GM19397 (cell line): ENCODE results near the gene S100A7.
"Not testable (repeated sequence)": the region's sequence is repeated elsewhere in the genome, so short reads cannot be mapped to it uniquely, and the experiment has no call there.

Experiments used
- ATAC-seq: cut with Tn5 transposase; IDR thresholded peaks from one replicate; pipeline ENCODE4 v1.9.1; 2021; ENCODE audit warnings: mild to moderate bottlenecking, moderate library complexity; ENCODE audit not compliant: unreplicated experiment

The S100A7 gene

GRCh38 chr1:153431928-153432327 lies 28.5 kb downstream of the S100A7 start:
- ATAC-seq = no peak

- no peak for ATAC-seq
Observed at GRCh38 chr1:153431427-153431826, 29.0 kb downstream of the S100A7 start.

GRCh38 chr1:153431002-153431401 lies 29.4 kb downstream of the S100A7 start:
- no peak for ATAC-seq

DNA sequence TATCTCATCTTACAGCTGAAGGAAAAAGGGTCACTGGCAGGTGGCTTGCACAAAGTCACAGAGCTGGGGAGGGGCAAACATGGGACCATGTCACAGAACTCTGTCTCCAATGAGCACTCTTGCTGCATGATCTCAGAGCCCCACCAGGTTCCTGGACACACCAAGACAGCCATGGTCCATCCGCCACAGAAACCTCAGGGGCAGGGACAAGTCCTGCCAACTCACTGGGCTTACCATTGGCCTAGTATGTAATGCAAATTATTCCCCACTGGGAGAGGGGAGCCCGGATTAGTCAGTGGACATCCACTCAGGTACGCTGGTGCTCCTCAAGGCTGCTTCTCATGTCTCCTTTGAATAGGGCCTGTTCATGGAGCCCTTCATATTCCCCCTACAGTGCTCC lies 29.9 kb downstream of the S100A7 start:
- no peak for ATAC-seq

GRCh38 chr1:153430166-153430553 lies 30.3 kb downstream of the S100A7 start:
- ATAC-seq = no peak

DNA sequence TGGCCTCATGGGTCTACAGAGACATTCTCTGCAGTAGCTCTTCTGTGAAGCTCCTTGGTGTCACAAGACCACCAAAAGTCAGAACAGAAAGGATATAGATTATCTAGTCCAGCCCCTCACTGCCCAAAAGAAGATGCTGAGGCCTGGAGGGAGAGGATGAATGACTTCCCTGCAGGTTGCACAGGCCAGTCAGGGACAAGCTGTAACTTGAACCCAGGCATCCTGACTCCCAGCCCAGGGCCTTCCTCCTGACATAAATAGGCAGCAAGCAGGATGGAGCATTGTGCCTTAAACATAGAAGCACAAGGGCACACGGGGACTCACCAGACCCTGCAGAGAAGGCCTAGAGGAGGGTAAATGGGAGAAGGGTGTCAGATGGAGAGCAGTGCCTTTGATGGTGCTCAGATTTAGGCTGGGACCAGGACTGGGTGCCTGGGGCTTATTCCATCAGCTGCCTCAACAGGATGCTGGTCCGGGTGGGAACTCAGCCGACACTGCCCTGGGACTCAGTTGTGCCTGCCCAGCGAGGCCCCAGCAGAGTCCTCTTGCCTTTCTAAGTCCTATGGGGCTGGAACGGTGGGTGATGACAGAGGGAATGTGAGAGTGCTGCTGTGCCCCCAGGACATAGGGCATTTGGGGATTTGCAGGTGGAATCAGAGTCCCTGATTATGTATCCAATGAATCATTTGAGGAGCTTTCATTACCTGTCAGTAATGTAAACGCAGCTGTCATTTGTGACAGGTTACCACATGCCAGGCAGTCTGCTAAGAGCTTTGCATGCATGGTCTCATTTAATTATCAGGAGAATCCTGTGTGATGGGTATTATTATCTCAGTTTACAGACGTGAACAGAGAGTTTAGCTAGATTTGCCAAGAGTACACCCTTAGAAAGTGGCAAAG lies 30.9 kb downstream of the S100A7 start:
- ATAC-seq = no peak

- no peak for ATAC-seq
Observed at GRCh38 chr1:153428791-153429190, 31.7 kb downstream of the S100A7 start.

DNA sequence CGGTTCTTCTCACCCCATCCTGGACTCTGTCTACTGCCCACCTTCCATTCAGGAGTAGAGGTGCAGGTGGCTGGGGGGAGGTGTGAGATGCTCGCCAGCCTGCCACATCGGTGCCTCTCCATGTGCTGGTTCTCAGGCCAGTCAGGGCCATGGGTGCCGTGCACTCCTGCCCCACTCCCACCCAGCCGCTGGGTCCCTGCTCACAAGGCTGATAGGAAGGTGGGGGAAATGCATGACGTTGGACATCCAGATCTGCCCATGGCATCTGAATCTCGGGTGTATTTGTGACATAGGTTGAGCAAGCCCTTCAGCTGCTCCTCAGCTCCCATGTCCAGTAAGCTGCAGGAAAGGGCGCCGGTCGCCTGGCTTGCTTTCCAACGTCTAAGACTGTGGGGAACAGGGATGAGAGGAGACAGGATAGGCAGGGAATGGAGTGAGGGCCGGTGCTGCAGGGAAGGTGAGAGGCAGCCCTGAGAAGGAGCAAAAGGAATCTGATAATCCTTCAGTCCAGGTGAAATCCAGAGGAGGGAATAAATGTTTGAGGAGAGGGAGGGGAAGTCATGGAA lies 32.3 kb downstream of the S100A7 start:
- ATAC-seq = no peak

DNA sequence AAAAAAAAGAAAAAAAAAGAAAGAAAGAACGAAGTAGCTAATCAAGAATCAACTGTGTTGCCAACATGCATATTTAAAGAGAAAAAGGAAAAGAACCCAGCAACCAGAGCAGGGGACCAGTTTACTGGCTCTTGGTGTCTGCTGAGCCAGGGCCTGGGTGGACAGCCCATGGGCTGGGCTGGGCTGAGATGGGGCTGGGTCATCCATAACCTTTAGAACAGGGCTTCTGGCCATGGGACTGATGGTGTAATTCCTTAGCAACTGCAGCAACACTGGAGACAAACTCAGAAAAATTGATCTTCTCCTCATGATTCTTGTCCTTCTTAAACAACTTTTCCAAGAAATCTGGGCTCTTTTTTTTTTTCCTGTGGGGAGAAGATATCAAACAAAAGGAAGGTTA lies 33.6 kb downstream of the S100A7 start:
- no peak for ATAC-seq

DNA sequence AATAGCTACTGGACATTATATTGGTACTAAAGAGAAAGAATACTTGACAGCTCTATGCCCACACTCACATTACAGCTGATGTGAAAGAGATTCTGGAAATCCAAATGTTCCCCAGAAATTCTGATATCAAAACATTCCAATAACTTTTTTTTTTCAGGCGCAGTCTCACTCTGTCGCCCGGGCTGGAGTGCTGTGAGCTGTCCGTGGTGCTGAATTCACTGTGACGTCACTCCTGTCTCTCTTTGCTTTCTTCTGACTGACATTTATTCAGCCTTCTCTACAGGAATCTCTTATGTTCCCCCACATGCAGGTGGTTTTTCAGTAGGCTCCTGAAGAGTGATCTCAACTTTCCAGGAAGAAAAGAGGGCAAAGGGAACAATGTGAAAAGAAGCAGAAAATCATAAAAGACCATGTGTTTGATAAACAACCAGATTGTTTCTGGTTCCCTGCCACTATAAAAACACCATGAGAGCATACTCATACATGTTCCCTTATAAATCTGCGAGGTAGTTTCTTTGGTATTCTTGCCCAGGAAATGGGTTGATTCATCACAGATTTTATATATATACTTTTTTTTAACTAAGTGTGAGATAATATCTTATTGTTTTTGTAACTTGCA lies 37.9 kb downstream of the S100A7 start:
- no peak for ATAC-seq

GRCh38 chr1:153420306-153420705 lies 40.1 kb downstream of the S100A7 start:
- no peak for ATAC-seq

- not testable (repeated sequence) for ATAC-seq
Observed at GRCh38 chr1:153419436-153419793, 41.0 kb downstream of the S100A7 start.

DNA sequence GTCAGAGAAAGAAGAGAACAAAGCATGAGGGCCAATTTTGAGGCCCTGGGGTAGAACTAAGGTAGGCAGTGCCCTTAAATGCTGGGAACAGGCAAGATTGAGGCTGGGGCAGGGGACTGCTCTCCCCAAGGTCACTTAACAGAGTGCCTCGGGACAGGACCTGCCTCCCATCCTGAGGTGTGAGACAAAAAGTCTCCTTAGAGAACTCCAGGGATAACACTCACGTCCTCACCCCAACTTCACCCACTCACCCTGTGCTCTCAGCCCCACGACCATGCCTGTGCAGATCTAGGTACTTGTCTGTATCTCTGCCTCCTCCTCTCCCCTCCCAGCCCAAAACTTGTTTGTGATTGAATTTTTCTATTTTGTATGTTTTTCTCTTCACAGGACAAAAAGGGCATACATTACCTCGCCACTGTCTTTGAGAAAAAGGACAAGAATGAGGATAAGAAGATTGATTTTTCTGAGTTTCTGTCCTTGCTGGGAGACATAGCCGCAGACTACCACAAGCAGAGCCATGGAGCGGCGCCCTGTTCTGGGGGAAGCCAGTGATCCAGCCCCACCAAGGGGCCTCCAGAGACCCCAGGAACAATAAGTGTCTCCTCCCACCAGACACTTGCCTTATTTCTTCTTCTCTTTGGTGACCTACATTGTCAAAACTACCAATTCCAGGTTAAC lies 41.6 kb downstream of the S100A7 start:
- ATAC-seq = not testable (repeated sequence)

DNA sequence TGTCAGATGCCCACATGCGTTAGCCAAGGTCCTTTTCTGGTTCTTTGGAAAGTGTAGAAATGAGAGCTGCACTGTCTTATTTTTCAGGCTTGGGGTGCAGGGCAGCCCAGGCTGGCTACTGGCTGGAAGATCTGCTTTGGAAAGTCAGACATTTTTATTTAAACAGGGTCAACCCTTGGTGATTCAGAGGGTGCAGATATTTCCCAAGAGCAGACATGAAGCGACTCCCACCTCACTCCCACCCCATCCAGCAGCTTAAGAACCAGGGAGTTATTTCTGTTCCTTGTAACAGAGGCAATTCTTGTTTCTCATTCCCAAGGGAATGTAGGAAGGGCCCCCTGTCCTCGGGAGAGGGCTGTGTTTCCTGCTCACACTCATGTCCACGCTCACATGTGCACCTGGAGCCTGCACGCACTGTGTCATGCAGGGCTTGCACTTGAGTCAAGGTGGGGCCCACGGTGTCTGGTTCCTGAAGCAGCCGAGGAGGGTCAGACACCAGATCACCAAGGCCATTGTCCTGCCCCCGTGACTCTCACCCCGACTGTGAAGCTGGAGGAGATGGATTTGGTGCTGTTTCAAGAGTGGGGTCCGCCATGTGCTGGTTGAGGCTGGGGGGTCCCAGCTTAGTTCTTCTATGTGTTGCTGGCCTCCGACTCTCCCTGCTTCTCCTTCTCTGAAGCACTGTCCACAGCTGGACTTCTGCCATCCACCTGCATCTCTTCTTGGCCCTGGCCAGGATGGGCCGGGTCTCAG lies 43.1 kb downstream of the S100A7 start:
- ATAC-seq = no peak

DNA sequence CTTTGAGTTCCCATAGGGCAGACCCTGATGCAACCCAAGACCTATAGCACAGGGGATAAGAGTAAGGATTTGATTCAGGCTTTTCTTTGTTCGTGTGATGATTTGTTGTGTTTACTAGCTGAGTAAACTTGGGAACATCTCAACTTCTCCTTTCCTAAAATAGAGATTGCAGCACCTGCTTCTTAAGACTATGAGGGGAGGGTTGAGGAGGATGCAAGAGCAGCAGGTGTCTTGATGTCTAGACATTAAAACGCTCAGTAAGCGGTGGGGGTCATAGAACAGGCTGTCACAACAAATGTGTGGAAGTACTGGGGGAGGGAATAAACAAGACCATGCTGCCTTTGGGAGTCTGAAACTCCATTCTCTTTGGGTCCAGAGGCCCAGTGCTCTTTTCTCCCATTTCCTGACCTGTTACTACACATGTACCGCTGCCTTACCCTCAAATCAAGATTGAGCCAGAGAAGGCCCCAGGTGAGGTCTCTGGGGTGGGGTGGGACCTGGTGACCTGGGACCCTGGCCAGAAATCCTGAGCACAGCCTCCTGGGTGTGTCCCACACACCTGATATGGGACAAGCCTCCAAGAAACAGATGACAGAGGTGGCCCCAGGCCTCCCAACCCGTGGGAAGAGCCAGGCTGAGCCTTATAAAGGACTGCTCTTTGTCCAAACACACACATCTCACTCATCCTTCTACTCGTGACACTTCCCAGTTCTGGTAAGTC lies 44.4 kb downstream of the S100A7 start, which contains the start of gene S100A7A:
Gene S100A7A (plus strand): TSS at position 671 of the 721 bp plus-strand sequence. CDS start 1,563 bp downstream, outside the sequence.
- no peak for ATAC-seq

DNA sequence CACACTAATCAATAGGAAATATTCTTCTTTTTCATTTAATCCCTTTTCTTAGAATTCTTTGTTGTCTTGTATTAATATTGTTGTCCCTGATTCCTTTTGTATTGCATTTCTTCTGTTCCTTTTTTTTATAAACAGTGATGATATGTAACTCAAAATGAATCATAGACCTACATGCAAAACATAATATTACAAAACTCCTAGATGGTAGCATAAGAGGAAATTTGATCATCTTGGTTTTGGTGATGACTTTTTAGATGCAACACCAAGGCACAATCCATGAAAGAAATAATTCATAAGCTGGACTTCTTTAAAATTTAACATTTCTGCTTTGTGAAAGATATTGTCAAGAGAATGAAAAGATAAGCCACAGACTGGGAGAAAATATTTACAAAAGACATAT lies 46.5 kb downstream of the S100A7 start:
- not testable (repeated sequence) for ATAC-seq
